Inferior parietal cortex (tissue), 1 donor: ENCODE measurements around the gene GP5.

Source experiments
- DNase-seq: peaks from one replicate; pipeline ENCODE4 v3.0.0-alpha.2; 2016; ENCODE audit errors: extremely low spot score

The GP5 gene

GRCh38 chr3:194399166-194399565, at the start of gene GP5:
GP5 (minus strand) TSS chr3:194399266; CDS start chr3:194398282, 984 bp downstream.
- DNase-seq = no peak

GRCh38 chr3:194447657-194448056, 48.6 kb upstream of the GP5 start:
- no peak for DNase-seq

- no peak for DNase-seq
Measured at GRCh38 chr3:194447161-194447560, 48.1 kb upstream of the GP5 start.

GRCh38 chr3:194446754-194447153, 47.7 kb upstream of the GP5 start:
- DNase-seq = no peak

GRCh38 chr3:194446172-194446571, 47.1 kb upstream of the GP5 start:
- no peak for DNase-seq

- DNase-seq = no peak
Measured at GRCh38 chr3:194443901-194444300, 44.8 kb upstream of the GP5 start.

GRCh38 chr3:194440756-194441155, 41.7 kb upstream of the GP5 start:
- no peak for DNase-seq

GRCh38 chr3:194439881-194440550, 41.0 kb upstream of the GP5 start:
- no peak for DNase-seq

- DNase-seq = no peak
Measured at GRCh38 chr3:194434503-194434902, 35.4 kb upstream of the GP5 start.

GRCh38 chr3:194431554-194431953, 32.5 kb upstream of the GP5 start:
- DNase-seq = no peak

GRCh38 chr3:194425399-194425798, 26.3 kb upstream of the GP5 start:
- no peak for DNase-seq

- DNase-seq = no peak
Measured at GRCh38 chr3:194424953-194425352, 25.9 kb upstream of the GP5 start.

- no peak for DNase-seq
Measured at GRCh38 chr3:194424373-194424772, 25.3 kb upstream of the GP5 start.

- no peak for DNase-seq
Measured at GRCh38 chr3:194423317-194423716, 24.3 kb upstream of the GP5 start.

- DNase-seq = no peak
Measured at GRCh38 chr3:194422188-194422587, 23.1 kb upstream of the GP5 start.

GRCh38 chr3:194418671-194419070, 19.6 kb upstream of the GP5 start:
- no peak for DNase-seq

- no peak for DNase-seq
Measured at GRCh38 chr3:194407423-194407822, 8.4 kb upstream of the GP5 start.

GRCh38 chr3:194405766-194406165, 6.7 kb upstream of the GP5 start:
- no peak for DNase-seq

GRCh38 chr3:194404365-194405140, 5.5 kb upstream of the GP5 start:
- DNase-seq = peak; percentile 88

GRCh38 chr3:194401868-194402329, 2.8 kb upstream of the GP5 start:
- no peak for DNase-seq

- no peak for DNase-seq
Measured at GRCh38 chr3:194401346-194401745, 2.3 kb upstream of the GP5 start.

GRCh38 chr3:194399874-194400411, 877 bp upstream of the GP5 start:
- DNase-seq = no peak

GRCh38 chr3:194397757-194398312, 1.2 kb downstream of the GP5 start:
- DNase-seq = no peak
